IgD-negative memory B cell (primary cell): ENCODE measurements around the gene SRRD. TPM values are rescaled to one million over a fixed set of nuclear protein-coding genes. Genes with fewer than 3 reads are reported as not detected.

Source experiments
- H3K27ac Mint-ChIP-seq, 3 donors: one replicate each; pipeline ENCODE4 v1.8.0; 2020 to 2022; ENCODE audit warnings: mild to moderate bottlenecking in 3 of 3, mixed read lengths in 3 of 3, moderate library complexity in 1 of 3
- H3K27me3 Mint-ChIP-seq: one replicate; pipeline ENCODE4 v1.8.0; 2021; ENCODE audit warnings: mixed read lengths
- H3K36me3 Mint-ChIP-seq: one replicate; pipeline ENCODE4 v1.8.0; 2020; ENCODE audit warnings: mild to moderate bottlenecking, mixed read lengths
- H3K4me1 Mint-ChIP-seq, 3 donors: one replicate each; pipeline ENCODE4 v1.8.0; 2020 to 2022; ENCODE audit warnings: mixed read lengths in 3 of 3, mild to moderate bottlenecking in 1 of 3
- H3K4me3 Mint-ChIP-seq, 4 donors: one replicate each; pipeline ENCODE4 v1.8.0; 2020 to 2022; ENCODE audit warnings: mild to moderate bottlenecking in 4 of 4, mixed read lengths in 4 of 4, moderate library complexity in 3 of 4
- H3K9me3 Mint-ChIP-seq, 3 donors: one replicate each; pipeline ENCODE4 v1.8.0; 2020 to 2021; ENCODE audit warnings: mixed read lengths in 3 of 3, mild to moderate bottlenecking in 1 of 3
- polyA plus RNA-seq: library from polyadenylated mRNA; unstranded; fragments of 300-500 nt; fragmentation: Illumina TruSeq; gene quantifications from one replicate; pipeline ENCODE4 v1.2.3, GENCODE V29; 2021

The SRRD gene
- polyA plus RNA-seq, 1 donor from 2014 or later: 23.1 TPM

DNA sequence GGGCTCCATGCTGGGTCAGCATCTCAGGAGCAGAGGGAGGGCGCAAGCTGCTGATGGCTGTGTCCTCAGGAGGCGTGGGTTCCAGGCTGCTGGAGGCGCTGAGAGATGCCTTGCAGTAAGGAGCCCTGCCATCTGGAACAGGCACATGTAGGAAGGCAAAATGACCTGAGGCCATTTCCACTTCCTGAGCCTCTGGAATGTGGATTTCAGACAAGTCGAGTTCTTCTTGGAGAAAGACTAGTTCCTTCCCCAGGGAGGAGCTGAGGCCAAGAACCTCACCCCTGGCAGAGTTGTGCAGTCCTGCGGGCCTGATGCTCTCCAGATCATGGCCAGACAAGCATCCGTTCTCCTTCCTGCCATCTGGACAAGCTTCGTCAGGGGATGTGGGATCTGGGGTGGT lies 19.4 kb upstream of the SRRD start:
- no peaks in the 10 kb centered on the region for H3K4me1 Mint-ChIP-seq
- no peak overlapping the region for H3K4me3 Mint-ChIP-seq
- H3K36me3 Mint-ChIP-seq: peaks cover 11% of the 10 kb centered on the region
- no peak overlapping the region for H3K27ac Mint-ChIP-seq
- H3K27me3 Mint-ChIP-seq: no peaks in the 10 kb centered on the region
- H3K9me3 Mint-ChIP-seq: no peaks in the 10 kb centered on the region

DNA sequence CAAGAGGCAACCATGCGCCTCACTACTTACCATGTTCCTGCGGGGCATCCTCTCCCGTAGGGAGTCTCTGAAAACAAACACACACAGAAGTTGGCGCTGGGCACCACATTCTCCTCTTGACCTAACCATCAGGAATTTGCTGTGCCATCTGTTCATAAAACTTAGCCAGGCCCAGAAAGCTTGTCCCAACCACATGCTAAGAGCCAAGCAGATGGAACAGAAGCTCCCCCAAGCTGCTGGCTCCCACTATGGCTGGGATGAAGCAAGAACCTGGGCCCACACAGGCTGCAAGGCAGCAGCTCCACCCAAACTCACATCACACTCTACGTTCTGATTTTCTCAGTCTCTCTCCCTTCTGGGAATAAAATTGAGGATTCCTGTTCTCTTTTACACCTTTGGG lies 17.5 kb upstream of the SRRD start:
- H3K36me3 Mint-ChIP-seq: peaks cover 11% of the 10 kb centered on the region
- no peak overlapping the region for H3K4me3 Mint-ChIP-seq
- no peaks in the 10 kb centered on the region for H3K9me3 Mint-ChIP-seq
- no peaks in the 10 kb centered on the region for H3K4me1 Mint-ChIP-seq
- H3K27ac Mint-ChIP-seq: no peak overlapping the region
- H3K27me3 Mint-ChIP-seq: no peaks in the 10 kb centered on the region

DNA sequence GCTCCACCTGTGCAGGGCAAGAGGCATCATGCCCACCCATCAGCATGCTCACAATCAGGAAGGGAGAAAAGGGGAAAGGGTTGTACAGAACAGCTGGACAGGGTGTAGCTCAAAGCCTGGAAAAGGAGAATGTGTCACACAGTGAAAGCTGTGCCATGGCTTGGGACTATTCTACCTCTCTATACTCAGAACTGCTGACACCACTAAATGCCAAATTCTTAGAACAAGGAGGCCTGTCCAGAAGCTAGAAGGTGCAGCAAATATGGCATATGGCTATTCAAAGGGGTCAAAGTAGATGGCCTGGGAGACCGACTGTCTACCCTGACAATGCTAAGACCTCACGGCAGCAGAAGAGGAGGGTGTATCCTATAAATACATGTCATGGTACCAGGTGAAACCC lies 12.9 kb upstream of the SRRD start:
- Mint-ChIP-seq H3K4me3 (no peak overlapping the region), H3K36me3 (peaks cover 9% of the 10 kb centered on the region), H3K27ac (no peak overlapping the region), H3K9me3 (no peaks in the 10 kb centered on the region), H3K27me3 (no peaks in the 10 kb centered on the region), H3K4me1 (peaks cover 0 to 3% (median 0%) of the 10 kb centered on the region in 3 donors)

DNA sequence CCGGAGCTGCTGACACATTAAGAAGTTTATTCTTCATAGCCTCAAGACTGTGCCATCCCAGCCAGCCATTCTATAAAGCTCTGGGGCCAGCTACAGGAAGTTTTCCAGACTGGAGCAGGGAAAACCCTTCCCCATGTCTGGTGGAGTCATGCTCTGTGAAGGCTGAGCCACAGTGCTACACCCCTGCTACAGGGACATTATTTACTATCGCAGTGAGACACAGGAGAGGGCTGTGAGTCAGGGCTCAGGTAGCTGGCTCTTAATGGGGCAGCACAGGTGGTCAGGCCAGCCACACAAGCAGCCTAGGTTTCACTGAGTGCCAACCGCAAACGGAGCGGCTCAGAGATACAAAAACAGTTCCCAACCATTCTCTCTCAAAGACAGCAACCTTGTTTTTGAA lies 12.2 kb upstream of the SRRD start:
- no peak overlapping the region for H3K27ac Mint-ChIP-seq
- no peaks in the 10 kb centered on the region for H3K27me3 Mint-ChIP-seq
- H3K9me3 Mint-ChIP-seq: no peaks in the 10 kb centered on the region
- H3K36me3 Mint-ChIP-seq: peaks cover 9% of the 10 kb centered on the region
- peaks cover 0 to 3% (median under 1%) of the 10 kb centered on the region in 3 donors for H3K4me1 Mint-ChIP-seq
- no peak overlapping the region for H3K4me3 Mint-ChIP-seq

DNA sequence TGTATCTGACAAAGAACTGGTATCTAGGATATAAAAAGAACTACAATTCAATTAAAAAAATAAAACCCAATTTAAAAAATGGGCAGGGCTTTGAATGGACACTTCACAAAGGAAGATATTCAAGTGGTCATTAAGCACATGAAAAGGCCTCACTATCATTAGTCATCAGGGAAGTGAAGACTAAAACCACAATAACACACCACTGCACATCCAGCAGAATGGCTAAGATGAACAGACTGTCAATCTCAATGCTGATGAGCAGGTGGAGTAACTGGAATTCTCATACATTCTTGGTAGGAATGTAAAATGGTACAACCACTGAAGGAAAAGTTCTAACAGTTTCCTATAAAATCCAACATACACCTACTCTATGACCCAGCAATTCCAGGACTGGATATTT lies 9.0 kb upstream of the SRRD start:
- H3K36me3 Mint-ChIP-seq: peaks cover 11% of the 10 kb centered on the region
- no peaks in the 10 kb centered on the region for H3K27me3 Mint-ChIP-seq

DNA sequence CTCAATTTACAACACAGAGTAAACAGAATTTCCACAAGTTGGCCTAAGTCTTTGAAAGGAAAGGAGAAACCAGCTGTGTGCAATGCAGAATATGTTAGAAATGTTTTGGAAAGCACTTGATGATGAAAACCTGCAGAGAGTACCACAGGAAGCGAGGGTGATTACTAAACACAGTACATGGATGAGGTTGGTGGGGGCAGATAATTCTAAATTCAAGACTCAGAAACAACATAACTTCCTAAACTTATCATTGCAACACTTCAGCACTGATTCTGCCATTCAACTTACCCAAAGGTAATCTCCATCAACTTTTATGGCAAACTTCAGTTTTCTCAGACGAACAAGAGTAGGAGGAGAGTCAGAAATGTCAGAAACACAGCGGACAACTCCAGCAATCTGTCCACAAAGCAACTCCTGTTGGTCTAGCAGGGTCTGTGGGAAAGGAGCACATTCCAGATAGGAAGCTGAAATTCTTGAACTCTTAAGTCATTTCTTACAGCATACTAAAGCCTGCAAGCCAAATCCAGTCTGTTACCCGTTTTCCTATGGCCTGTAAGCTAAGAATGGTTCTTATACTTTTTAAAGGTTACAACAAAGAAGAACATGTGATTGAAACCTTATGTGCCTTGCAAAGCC lies 6.9 kb upstream of the SRRD start:
- Mint-ChIP-seq H3K4me3 (peak overlapping the region in 1 of 4 donors; percentile 18), H3K9me3 (no peaks in the 10 kb centered on the region), H3K36me3 (peaks cover 10% of the 10 kb centered on the region), H3K4me1 (peaks cover 28 to 41% (median 32%) of the 10 kb centered on the region in 3 donors), H3K27ac (peak overlapping the region in 2 of 3 donors; percentile 44 to 65), H3K27me3 (no peaks in the 10 kb centered on the region)

More for the DNA sequence above, 9.0 kb upstream of the SRRD start:
- H3K4me1 Mint-ChIP-seq: peaks cover 13 to 23% (median 16%) of the 10 kb centered on the region in 3 donors
- H3K4me3 Mint-ChIP-seq: peak overlapping the region in 1 of 4 donors; percentile 38
- no peaks in the 10 kb centered on the region for H3K9me3 Mint-ChIP-seq
- H3K27ac Mint-ChIP-seq: no peak overlapping the region

DNA sequence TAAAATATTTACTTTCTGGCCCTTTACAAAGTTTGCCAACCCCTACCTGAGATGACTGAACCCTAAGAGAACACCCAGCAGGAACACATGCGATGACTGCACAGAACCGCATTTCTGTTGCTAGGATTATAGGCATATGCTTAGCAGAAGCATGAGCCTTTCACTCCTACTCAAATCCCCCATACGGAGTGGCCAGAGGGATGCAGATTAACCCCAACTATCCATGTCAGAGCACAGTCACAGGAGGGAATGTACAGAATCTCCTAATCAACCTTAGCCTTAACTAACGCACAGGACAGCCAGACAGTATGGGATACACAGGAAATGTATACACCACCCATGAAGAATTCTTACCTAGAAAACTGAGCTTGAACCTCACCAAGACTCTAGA lies 6.3 kb upstream of the SRRD start:
- peak overlapping the region in 1 of 3 donors; percentile 65 for H3K27ac Mint-ChIP-seq
- no peaks in the 10 kb centered on the region for H3K9me3 Mint-ChIP-seq
- peaks cover 10% of the 10 kb centered on the region for H3K36me3 Mint-ChIP-seq
- H3K27me3 Mint-ChIP-seq: no peaks in the 10 kb centered on the region
- peaks cover 34 to 47% (median 36%) of the 10 kb centered on the region in 3 donors for H3K4me1 Mint-ChIP-seq
- peak overlapping the region in 1 of 4 donors; percentile 46 for H3K4me3 Mint-ChIP-seq

DNA sequence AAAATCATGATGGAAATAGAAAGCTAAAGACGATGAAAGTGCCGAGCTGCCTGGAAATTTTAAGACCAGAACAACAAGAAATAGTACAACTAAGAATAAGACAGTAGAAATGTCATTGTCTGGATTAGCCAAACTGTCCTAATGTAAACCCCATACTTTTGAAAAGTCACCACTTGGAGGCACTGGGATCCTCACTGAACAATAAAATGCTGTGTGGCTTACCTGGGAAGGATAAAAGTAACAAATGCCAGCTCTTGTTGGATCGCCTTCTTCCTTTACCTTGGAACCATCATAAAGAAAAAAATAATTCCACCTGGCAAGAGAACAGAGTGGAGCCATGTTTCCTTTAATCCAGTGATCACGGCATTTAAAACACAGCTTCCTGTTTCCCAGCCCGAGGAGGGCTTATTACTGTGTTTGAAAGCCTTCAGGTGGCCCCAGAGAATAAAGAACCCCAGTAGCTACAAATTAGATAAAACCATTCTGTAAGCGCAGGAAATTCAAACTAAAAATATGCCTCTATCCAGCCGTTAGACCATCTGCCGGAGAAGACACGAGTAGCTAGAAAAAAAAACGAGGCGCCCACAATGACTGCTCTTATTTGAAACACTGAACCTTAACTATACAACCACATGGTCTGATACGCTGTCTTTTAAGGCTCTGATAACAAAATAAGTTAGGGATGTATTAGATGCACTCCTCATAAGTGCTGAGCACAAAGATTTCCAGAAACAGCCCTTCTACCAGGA lies 4.5 kb upstream of the SRRD start:
- Mint-ChIP-seq H3K4me3 (peak overlapping the region; percentile 62 to 89 (median 76)), H3K4me1 (peaks cover 45 to 56% (median 47%) of the 10 kb centered on the region in 3 donors), H3K27me3 (no peaks in the 10 kb centered on the region), H3K27ac (peak overlapping the region; percentile 80 to 95 (median 85)), H3K36me3 (peaks cover 10% of the 10 kb centered on the region), H3K9me3 (no peaks in the 10 kb centered on the region)

DNA sequence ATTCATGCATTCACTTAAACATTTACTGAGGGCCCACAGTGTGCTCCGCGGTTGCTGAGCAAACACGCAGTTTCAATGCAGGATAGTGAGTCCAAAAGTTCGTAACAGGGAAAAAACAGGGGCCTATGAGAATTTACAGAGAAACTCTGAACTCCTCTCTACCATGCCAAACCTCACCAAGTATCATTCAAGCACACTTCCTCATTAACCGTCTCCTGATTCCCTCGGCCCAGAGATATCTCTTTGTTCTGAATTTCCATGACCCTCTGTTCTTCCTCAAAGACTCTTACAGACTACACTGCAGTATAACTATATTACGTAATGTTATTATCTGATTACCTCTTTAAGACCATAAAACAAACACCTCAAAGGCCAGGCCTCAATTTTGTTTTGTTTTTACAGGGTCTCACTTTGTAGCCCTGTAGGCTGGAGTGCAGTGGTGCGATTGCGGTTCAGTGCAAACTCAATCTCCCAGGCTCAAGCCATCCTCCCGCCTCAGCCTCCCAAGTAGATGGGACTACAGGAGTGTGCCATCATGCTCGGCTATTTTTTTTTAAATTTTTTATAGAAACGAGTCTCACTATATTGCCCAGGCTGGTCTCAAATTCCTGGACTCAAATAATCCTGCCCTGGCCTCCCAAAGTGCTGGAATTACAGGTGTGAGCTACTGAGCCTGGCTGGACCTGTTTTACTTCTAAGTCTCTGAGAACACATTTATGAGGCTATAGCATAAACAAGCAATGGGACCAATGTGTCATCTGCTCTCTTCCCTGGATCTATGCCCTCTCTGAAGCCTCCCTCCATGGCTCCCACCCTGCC lies 3.7 kb upstream of the SRRD start:
- H3K36me3 Mint-ChIP-seq: peaks cover 8% of the 10 kb centered on the region
- peak overlapping the region; percentile 80 to 95 (median 85) for H3K27ac Mint-ChIP-seq
- no peaks in the 10 kb centered on the region for H3K9me3 Mint-ChIP-seq
- H3K27me3 Mint-ChIP-seq: no peaks in the 10 kb centered on the region
- H3K4me3 Mint-ChIP-seq: peak overlapping the region; percentile 72 to 91 (median 84)
- peaks cover 50 to 59% (median 51%) of the 10 kb centered on the region in 3 donors for H3K4me1 Mint-ChIP-seq

DNA sequence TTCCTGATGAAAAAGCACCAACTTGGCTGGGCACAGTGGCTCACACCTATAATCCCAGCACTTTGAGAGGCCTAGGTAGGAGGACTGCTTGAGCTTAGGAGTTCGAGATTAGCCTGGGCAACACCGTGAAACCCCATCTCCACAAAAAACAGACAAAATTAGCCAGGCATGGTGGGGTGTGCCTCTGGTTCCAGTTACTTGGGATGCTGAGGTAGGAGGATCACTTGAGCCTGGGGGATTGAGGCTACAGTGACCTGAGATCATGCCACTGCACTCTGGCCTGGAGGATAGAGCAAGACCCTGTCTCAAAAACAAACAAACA lies 3.1 kb upstream of the SRRD start:
- H3K36me3 Mint-ChIP-seq: peaks cover 8% of the 10 kb centered on the region
- H3K27me3 Mint-ChIP-seq: no peaks in the 10 kb centered on the region
- H3K27ac Mint-ChIP-seq: peak overlapping the region; percentile 71 to 95 (median 75)
- H3K9me3 Mint-ChIP-seq: no peaks in the 10 kb centered on the region
- peaks cover 51 to 63% (median 52%) of the 10 kb centered on the region in 3 donors for H3K4me1 Mint-ChIP-seq
- peak overlapping the region in 3 of 4 donors; percentile 71 to 91 (median 89) for H3K4me3 Mint-ChIP-seq

DNA sequence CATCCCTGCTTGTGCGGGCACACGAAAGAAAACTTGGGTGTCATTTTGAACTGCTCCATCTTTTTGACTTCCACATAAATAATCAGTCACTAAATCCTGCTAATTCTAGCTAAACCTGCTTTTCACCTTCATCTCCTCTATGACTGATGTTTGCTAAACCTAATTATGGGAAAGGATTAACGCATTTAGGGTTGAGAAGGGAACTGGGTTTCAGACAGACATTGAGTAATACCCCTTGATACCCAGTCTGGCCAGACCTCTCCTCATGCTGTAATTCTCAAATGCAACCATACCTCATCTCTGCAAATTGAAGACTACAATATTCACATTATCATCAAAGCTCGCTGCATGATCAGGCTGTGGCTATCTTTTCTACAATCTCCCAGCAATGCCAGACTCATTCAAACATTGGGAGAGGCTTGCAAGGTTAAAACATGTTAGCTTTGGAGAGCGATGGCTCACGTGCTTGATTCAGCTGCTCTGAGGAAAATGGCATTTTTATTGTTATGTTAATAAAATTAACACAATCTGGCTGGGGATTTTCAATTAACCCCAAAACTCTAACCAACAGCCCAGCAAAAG lies 2.5 kb upstream of the SRRD start:
- Mint-ChIP-seq H3K9me3 (no peaks in the 10 kb centered on the region), H3K4me3 (peak overlapping the region; percentile 28 to 97 (median 82)), H3K4me1 (peaks cover 51 to 65% (median 52%) of the 10 kb centered on the region in 3 donors), H3K36me3 (peaks cover 8% of the 10 kb centered on the region), H3K27me3 (no peaks in the 10 kb centered on the region), H3K27ac (peak overlapping the region in 2 of 3 donors; percentile 77 to 95)

DNA sequence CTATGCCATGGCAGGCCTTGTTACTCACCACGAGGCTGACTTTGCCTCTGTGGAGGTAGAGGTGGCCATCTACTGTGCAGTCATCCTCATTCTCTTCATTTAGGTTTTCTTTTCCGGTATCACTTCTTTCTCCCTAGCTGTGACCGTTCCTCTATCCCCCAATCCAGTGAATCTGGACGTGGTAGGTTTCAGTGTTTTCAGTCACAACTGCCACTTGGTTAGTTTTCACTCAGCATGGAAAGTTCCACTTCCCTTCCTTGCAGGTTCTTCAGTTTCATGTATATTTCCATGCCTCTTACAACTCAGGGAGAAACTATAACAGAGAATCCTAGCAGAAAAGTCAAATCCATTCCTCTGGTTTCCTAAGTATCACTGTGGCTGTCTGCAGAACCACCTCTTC lies 2.0 kb upstream of the SRRD start:
- no peaks in the 10 kb centered on the region for H3K9me3 Mint-ChIP-seq
- H3K4me1 Mint-ChIP-seq: peaks cover 50 to 65% (median 51%) of the 10 kb centered on the region in 3 donors
- peak overlapping the region; percentile 44 to 97 (median 82) for H3K4me3 Mint-ChIP-seq
- H3K27me3 Mint-ChIP-seq: no peaks in the 10 kb centered on the region
- H3K27ac Mint-ChIP-seq: peak overlapping the region; percentile 77 to 98 (median 95)
- H3K36me3 Mint-ChIP-seq: peaks cover 6% of the 10 kb centered on the region

DNA sequence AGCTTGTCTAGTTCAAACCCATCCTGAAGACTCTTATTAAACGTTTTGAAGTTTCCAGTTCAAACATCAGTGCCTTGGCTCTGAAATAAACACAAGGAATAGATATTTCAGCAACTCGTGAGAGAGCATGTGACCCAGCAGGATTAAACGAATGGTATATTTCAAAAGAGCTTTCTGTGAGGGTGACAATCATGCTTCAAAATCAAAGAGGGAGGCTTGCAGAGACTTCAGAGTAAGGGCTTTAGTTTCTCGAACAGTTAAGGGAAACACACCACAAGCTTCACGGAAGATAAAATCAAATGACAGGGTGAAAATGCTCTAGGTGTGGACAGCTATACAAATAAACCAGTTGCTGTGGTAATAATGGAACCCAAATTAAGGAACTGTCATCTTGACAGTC lies 1.5 kb upstream of the SRRD start:
- Mint-ChIP-seq H3K27ac (peak overlapping the region; percentile 95 to 98 (median 97)), H3K9me3 (no peaks in the 10 kb centered on the region), H3K4me3 (peak overlapping the region; percentile 90 to 97 (median 94)), H3K36me3 (peaks cover 3% of the 10 kb centered on the region), H3K4me1 (peaks cover 50 to 64% (median 51%) of the 10 kb centered on the region in 3 donors), H3K27me3 (no peaks in the 10 kb centered on the region)

DNA sequence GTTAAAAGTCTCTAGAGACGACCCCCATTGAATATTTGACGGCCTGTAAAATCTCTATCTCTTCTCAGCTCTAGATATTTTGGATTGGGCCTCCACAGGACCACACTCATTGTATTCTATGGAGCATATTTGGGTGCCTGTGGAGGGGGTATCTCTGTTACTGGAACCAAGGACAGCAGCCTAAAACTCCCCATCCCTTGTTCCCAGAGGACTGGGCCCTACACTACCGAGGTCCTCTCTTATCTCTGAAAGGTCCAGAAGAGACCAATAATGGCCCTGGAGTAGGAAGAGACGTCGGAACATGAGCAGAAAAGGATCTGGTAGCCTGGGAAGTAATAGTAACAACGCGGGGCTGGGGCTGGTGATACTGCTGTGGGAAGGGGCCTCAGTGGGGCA lies 636 bp upstream of the SRRD start:
- no peaks in the 10 kb centered on the region for H3K9me3 Mint-ChIP-seq
- no peaks in the 10 kb centered on the region for H3K27me3 Mint-ChIP-seq

DNA sequence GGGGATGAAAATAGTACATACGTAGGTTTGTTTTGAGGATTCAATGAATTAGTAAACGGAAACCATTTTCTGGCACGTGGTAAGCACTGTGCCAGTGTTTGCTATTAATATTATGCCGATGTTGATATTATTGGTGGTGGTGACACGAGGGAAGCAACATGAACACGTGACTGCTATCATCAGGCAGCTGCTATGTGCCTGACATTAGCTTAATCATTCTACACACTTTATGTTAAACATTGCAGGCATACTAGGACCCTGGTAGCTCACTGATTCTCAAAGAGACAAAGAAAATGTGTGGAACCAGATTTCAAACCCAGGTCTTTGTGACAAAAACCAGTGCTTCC lies 656 bp downstream of the SRRD start:
- Mint-ChIP-seq H3K9me3 (no peaks in the 10 kb centered on the region), H3K36me3 (peaks cover 1% of the 10 kb centered on the region), H3K4me3 (peak overlapping the region; percentile 90 to 97 (median 94)), H3K27me3 (no peaks in the 10 kb centered on the region), H3K27ac (peak overlapping the region; percentile 95 to 98 (median 97)), H3K4me1 (peaks cover 40 to 48% (median 42%) of the 10 kb centered on the region in 3 donors)

More for the DNA sequence above, 636 bp upstream of the SRRD start:
- Mint-ChIP-seq H3K27ac (peak overlapping the region; percentile 95 to 98 (median 97)), H3K36me3 (no peaks in the 10 kb centered on the region), H3K4me1 (peaks cover 44 to 55% (median 45%) of the 10 kb centered on the region in 3 donors), H3K4me3 (peak overlapping the region; percentile 90 to 97 (median 94))
